Esophagus squamous epithelium (tissue), 4 donors: Measurements from ENCODE around the gene RNF213.

Experiments
- POLR2A ChIP-seq, 4 donors: fragments of 450-650 bp; IDR thresholded peaks; one replicate each; pipeline ENCODE4 v1.6.1; 2017; ENCODE audit warnings: antibody characterized with exemption in 4 of 4, mild to moderate bottlenecking in 4 of 4, moderate library complexity in 3 of 4
- TF ChIP-seq, protein P1 (sequence below), 6 experiments: fragments of 450-650 bp in 4 of 6; fragments of 200-600 bp in 2 of 6; sonication (generic) in 2 of 6; IDR thresholded peaks; one replicate each; pipeline ENCODE4 v1.5.1; 2016 to 2019; ENCODE audit warnings: antibody characterized with exemption in 6 of 6, mild to moderate bottlenecking in 4 of 6, moderate library complexity in 4 of 6

DNA sequence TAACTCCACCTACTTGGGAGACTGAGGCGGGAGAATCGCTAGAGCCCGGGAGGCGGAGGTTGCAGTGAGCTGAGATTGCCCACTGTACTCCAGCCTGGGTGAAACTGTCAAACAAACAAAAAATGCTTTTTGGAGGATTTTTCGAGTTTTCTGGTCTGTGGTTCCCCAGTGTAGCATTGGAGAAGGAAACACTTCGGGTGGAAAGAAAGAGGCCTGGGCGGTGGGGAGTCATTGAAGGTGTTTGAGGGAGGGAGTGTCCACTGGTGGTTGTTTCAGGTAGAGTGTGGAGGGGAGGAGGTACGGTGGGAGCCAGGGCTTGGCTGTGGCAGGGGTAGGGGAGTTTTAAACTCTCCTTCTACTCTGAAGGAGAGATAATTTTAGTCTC, 1.2 kb downstream of the RNF213 start:
- TF ChIP-seq, protein P1, sequence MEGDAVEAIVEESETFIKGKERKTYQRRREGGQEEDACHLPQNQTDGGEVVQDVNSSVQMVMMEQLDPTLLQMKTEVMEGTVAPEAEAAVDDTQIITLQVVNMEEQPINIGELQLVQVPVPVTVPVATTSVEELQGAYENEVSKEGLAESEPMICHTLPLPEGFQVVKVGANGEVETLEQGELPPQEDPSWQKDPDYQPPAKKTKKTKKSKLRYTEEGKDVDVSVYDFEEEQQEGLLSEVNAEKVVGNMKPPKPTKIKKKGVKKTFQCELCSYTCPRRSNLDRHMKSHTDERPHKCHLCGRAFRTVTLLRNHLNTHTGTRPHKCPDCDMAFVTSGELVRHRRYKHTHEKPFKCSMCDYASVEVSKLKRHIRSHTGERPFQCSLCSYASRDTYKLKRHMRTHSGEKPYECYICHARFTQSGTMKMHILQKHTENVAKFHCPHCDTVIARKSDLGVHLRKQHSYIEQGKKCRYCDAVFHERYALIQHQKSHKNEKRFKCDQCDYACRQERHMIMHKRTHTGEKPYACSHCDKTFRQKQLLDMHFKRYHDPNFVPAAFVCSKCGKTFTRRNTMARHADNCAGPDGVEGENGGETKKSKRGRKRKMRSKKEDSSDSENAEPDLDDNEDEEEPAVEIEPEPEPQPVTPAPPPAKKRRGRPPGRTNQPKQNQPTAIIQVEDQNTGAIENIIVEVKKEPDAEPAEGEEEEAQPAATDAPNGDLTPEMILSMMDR (IDR thresholded peaks at IDR 0.05): no peak
- no peak for TF ChIP-seq POLR2A (IDR thresholded peaks at IDR 0.05)
